ENCODE measurements around the gene PAIP2.

The PAIP2 gene

GRCh38 chr5:139414581-139415130 lies 73.0 kb downstream of the PAIP2 start:
- DNase-seq, result no peak

- peak; percentile 52 for DNase-seq
Measured at GRCh38 chr5:139415221-139415861, 73.7 kb downstream of the PAIP2 start.

GRCh38 chr5:139415869-139416268 lies 74.2 kb downstream of the PAIP2 start:
- DNase-seq, result no peak

GRCh38 chr5:139416651-139417050 lies 75.0 kb downstream of the PAIP2 start:
- no peak for DNase-seq

- DNase-seq, result peak; percentile 16
Measured at GRCh38 chr5:139417214-139417613, 75.6 kb downstream of the PAIP2 start.

GRCh38 chr5:139418793-139419192 lies 77.1 kb downstream of the PAIP2 start:
- no peak for DNase-seq
